DMS79 (cell line): Measurements from ENCODE around the gene KLK15.

ENCODE experiments used
- DNase-seq: peaks from one replicate; lab custom pipeline; 2025; lab: John Stamatoyannopoulos, UW

KLK15 gene

GRCh38 chr19:50843205-50843604 is 9.8 kb upstream of the KLK15 start:
- no peak for DNase-seq

- DNase-seq: no peak
These were observed 8.8 kb upstream of the KLK15 start for GRCh38 chr19:50842130-50842529.

DNA sequence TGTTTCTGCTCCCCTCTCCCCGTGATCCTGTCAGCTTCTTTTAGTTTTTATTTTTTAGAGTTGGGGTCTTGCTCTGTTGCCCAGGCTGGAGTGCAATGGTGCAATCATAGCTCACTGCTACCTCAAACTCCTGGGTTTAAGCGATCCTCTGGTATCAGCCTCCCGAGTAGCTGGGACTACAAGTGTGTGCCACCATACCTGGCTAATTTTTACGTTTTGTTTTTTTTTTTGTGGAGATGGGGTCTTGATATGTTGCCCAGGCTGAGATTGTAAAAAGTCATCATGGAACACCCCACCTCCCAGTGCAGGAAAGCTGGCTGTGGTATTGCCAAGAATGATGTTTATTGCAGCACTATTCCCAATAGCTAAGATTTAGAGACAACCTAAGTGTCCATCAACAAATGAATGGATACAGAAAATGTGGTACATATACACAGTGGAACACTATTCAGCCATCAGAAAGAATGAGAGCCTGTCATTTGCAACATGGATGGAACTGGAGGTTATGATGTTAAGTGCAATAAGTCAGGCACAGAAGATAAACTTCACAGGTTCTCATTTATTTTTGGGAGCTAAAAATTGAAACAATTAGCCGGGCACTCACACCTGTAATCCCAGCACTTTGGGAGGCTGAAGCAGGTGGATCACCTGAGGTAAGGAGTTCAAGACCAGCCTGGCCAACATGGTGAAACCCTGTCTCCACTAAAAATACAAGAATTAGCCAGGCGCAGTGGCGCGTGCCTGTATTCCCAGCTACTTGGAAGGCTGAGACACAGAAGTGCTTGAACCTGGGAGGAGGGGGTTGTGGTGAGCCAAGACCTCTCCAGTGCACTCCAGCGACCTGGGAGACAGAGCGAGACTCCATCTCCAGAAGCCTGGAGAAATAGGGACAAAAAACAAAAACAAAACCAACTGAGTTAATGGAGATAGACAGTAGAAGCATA is 6.6 kb upstream of the KLK15 start:
- no peak for DNase-seq

- no peak for DNase-seq
These were observed 4.9 kb upstream of the KLK15 start for GRCh38 chr19:50838239-50838638.

- DNase-seq: no peak
These were observed 3.9 kb upstream of the KLK15 start for GRCh38 chr19:50837300-50837699.

GRCh38 chr19:50836543-50837195 is 3.3 kb upstream of the KLK15 start:
- no peak for DNase-seq

- DNase-seq: peak; percentile 6
These were observed 2.6 kb upstream of the KLK15 start for GRCh38 chr19:50835785-50836542.

GRCh38 chr19:50835103-50835784 is 1.9 kb upstream of the KLK15 start:
- no peak for DNase-seq

GRCh38 chr19:50833802-50834167 is 411 bp upstream of the KLK15 start:
- DNase-seq: no peak

- no peak for DNase-seq
These were observed 708 bp downstream of the KLK15 start for GRCh38 chr19:50832666-50833065.

DNA sequence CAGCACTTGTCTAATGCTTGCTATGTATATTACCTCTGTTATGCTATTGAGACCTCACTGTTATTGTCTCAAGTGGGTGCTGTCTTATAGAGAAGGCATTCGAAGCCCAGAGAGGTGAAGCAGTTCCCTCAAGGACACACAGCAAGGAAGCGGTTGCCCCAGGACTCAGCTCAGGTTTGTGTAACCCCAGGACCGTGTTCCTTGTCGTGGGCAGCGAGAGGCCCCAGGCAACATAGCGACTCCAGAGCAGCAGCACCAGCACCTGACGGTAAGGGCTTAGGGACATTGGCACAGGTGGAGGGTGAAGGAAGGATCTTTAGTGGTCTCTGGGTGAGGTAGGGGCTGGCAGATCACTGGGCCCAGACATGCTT is 2.4 kb downstream of the KLK15 start:
- no peak for DNase-seq

DNA sequence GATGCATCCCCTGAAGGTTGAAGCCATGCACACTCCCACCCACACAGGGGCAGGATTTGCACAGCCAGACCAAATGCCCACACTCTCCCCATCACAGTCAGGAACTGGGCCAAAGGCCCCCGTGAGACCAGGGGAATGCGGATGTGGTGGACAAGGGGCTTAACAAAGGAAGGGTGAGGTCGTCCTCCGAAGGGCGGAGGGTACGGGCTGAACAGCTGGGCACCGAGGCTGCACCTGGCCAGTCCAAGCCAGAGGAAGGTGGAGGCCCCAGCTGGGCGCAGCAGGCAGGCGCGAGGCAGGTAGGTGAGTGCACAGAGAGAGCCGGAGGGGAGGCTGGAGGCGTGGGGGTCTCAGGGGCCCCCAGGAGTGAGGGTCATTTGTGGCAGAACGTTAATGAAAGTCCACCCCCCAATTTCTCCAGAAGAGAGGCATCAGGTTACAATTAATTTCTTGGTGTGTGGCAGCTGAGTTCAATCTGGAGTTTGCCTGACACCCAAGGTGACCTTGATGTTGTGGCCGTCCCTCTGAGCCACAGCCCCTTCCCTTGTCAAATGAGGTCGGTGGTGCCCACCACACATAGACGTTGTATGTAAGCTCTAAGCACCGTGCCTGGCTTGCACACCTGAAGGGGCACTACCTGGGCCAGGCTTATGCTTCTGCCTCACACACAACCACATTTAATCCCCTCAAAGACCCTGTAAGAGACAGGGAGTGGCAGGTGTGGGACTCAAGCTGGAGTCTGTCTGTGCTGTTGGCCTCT is 2.9 kb downstream of the KLK15 start:
- no peak for DNase-seq

DNA sequence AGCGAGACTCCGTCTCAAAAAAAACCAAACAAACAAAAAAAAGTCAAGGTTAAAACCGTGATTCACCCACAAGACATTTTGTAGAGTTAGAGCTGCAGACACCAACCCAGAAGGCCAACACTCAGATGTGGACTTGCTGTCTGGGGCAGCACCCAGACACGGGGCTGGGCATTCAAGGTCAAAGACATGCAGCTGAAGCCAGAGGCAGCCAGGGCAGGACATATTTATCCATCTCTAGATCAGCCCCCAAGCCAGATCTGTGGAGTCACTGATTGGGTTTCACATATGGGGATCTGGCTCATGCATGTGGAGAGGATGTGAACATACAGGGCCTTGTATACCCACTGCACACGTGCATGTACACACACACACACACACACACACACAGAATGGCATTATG is 3.6 kb downstream of the KLK15 start:
- no peak for DNase-seq

DNA sequence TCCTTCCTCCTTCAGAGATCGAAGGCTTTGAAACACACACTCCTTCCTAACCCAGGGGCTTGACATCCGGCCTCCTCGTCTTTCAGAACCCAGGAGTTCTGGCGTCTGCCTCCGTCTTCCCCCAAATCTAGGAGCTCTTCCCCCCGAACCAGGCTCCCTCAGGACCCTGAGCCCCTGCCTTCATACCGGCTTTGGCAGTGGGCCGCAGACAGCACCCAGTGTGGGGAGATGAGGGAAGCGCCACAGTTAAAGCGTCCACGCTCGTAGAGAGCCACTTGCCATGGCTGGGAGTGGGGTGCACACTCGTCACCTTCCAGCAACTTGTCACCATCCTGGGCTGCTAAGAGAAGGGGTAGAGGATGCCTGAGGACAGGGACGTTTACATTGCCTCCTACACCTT is 5.9 kb downstream of the KLK15 start:
- DNase-seq: no peak

DNA sequence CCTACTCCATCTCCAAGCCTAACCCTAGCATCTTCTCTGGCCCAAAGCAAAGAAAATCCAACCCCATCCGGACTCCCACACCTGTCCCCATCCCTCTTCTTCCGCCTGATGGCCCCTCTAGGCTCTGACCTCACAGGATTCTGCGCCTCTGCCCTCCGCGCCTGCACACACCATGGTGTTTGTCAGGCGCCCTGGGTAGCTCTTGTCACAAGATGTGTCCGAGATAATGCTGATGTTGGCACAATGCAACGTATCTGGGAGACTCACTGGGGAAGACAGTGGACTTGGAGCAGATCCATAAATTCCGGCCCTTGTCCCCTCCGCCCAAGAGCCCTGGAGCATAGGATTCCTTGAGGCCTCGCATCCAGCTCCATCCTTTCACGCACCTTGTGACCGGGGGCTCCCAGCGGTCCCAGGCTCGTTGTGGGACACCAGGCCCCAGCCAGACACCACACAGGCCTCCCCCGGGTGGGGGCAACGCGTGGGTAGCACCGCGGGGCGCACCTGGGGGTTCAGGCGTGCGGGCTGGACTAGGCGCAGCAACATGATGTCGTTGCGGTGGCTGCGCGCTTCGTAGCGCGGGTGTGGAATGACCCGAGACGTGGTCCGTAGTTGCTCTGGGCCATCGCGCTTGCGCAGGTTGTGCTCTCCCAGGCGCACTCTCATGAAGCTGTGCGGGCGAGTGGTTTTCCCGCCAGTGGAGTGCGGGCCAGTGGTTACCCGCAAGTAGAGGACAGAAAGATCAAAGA is 6.7 kb downstream of the KLK15 start:
- no peak for DNase-seq

- DNase-seq: no peak
These were observed 9.9 kb downstream of the KLK15 start, which contains the start of gene KLK1 for GRCh38 chr19:50823389-50824042. Gene KLK1 (minus strand): TSS chr19:50823787. CDS start chr19:50823748, 39 bp downstream.

- DNase-seq: no peak
These were observed 10.6 kb downstream of the KLK15 start for GRCh38 chr19:50822661-50823208.

GRCh38 chr19:50821622-50822021 is 11.8 kb downstream of the KLK15 start:
- DNase-seq: no peak

GRCh38 chr19:50821248-50821612 is 12.1 kb downstream of the KLK15 start:
- DNase-seq: no peak
